Rectal smooth muscle tissue (tissue), 1 donor: ENCODE data around the gene MTO1.
"Not testable (repeated sequence)": the region's sequence is repeated elsewhere in the genome, so short reads cannot be mapped to it uniquely, and the experiment has no call there.

Experiments used
- H3K27ac ChIP-seq: one replicate; pipeline ENCODE4 v1.7.0; 2013; ENCODE audit warnings: low read depth, low read length, inconsistent platforms
- H3K27me3 ChIP-seq: one replicate; pipeline ENCODE4 v1.7.0; 2013; ENCODE audit warnings: low read length; ENCODE audit not compliant: control insufficient read depth, insufficient read depth
- H3K36me3 ChIP-seq: one replicate; pipeline ENCODE4 v1.7.0; 2013; ENCODE audit warnings: low read length; ENCODE audit not compliant: control insufficient read depth, insufficient read depth
- H3K4me1 ChIP-seq: one replicate; pipeline ENCODE4 v1.7.0; 2013; ENCODE audit warnings: low read length; ENCODE audit not compliant: control insufficient read depth, insufficient read depth
- H3K4me3 ChIP-seq: one replicate; pipeline ENCODE4 v1.7.0; 2013; ENCODE audit warnings: low read length
- H3K9ac ChIP-seq: one replicate; pipeline ENCODE4 v1.7.0; 2013; ENCODE audit warnings: low read length

Gene MTO1

GRCh38 chr6:73471686-73472290 lies 10.3 kb downstream of the MTO1 start:
- H3K27ac ChIP-seq: no peak overlapping the region
- no peak overlapping the region for H3K4me3 ChIP-seq
- H3K9ac ChIP-seq: no peak overlapping the region
- H3K36me3 ChIP-seq: peaks cover 12% of the 10 kb centered on the region
- H3K27me3 ChIP-seq: no peaks in the 10 kb centered on the region
- no peaks in the 10 kb centered on the region for H3K4me1 ChIP-seq

- Histone ChIP-seq H3K4me3 (no peak overlapping the region), H3K27me3 (no peaks in the 10 kb centered on the region), H3K27ac (no peak overlapping the region), H3K9ac (no peak overlapping the region), H3K4me1 (no peaks in the 10 kb centered on the region), H3K36me3 (peaks cover 15% of the 10 kb centered on the region)
Observed at GRCh38 chr6:73476723-73477122, 15.2 kb downstream of the MTO1 start.

GRCh38 chr6:73477407-73477806 lies 15.9 kb downstream of the MTO1 start:
- H3K27me3 ChIP-seq: no peaks in the 10 kb centered on the region
- H3K4me1 ChIP-seq: no peaks in the 10 kb centered on the region
- peaks cover 22% of the 10 kb centered on the region for H3K36me3 ChIP-seq
- no peak overlapping the region for H3K27ac ChIP-seq
- H3K4me3 ChIP-seq: no peak overlapping the region
- H3K9ac ChIP-seq: no peak overlapping the region

GRCh38 chr6:73481969-73482368 lies 20.4 kb downstream of the MTO1 start:
- peaks cover 23% of the 10 kb centered on the region for H3K36me3 ChIP-seq
- H3K4me3 ChIP-seq: no peak overlapping the region
- H3K4me1 ChIP-seq: no peaks in the 10 kb centered on the region
- H3K9ac ChIP-seq: no peak overlapping the region
- no peak overlapping the region for H3K27ac ChIP-seq
- no peaks in the 10 kb centered on the region for H3K27me3 ChIP-seq

- Histone ChIP-seq H3K27me3 (no peaks in the 10 kb centered on the region), H3K4me3 (no peak overlapping the region), H3K9ac (no peak overlapping the region), H3K27ac (no peak overlapping the region), H3K4me1 (no peaks in the 10 kb centered on the region), H3K36me3 (peaks cover 28% of the 10 kb centered on the region)
Observed at GRCh38 chr6:73484438-73484837, 22.9 kb downstream of the MTO1 start.

GRCh38 chr6:73487473-73487872 lies 25.9 kb downstream of the MTO1 start:
- peaks cover 12% of the 10 kb centered on the region for H3K36me3 ChIP-seq
- no peak overlapping the region for H3K9ac ChIP-seq
- no peaks in the 10 kb centered on the region for H3K4me1 ChIP-seq
- no peaks in the 10 kb centered on the region for H3K27me3 ChIP-seq
- H3K4me3 ChIP-seq: no peak overlapping the region
- no peak overlapping the region for H3K27ac ChIP-seq

- peaks cover 5% of the 10 kb centered on the region for H3K36me3 ChIP-seq
- H3K4me1 ChIP-seq: no peaks in the 10 kb centered on the region
- H3K9ac ChIP-seq: no peak overlapping the region
- H3K4me3 ChIP-seq: no peak overlapping the region
- H3K27me3 ChIP-seq: no peaks in the 10 kb centered on the region
- no peak overlapping the region for H3K27ac ChIP-seq
Observed at GRCh38 chr6:73491377-73491776, 29.8 kb downstream of the MTO1 start.

- Histone ChIP-seq H3K9ac (no peak overlapping the region), H3K27me3 (no peaks in the 10 kb centered on the region), H3K27ac (no peak overlapping the region), H3K36me3 (peaks cover 21% of the 10 kb centered on the region), H3K4me3 (no peak overlapping the region), H3K4me1 (no peaks in the 10 kb centered on the region)
Observed at GRCh38 chr6:73497915-73498314, 36.4 kb downstream of the MTO1 start.

- Histone ChIP-seq H3K9ac (no peak overlapping the region), H3K27ac (no peak overlapping the region), H3K4me3 (no peak overlapping the region), H3K36me3 (peaks cover 13% of the 10 kb centered on the region), H3K4me1 (no peaks in the 10 kb centered on the region), H3K27me3 (no peaks in the 10 kb centered on the region)
Observed at GRCh38 chr6:73503027-73503772, 41.7 kb downstream of the MTO1 start.

GRCh38 chr6:73504160-73504559 lies 42.6 kb downstream of the MTO1 start:
- Histone ChIP-seq H3K4me3 (no peak overlapping the region), H3K27me3 (no peaks in the 10 kb centered on the region), H3K27ac (no peak overlapping the region), H3K9ac (no peak overlapping the region), H3K4me1 (no peaks in the 10 kb centered on the region), H3K36me3 (peaks cover 12% of the 10 kb centered on the region)

GRCh38 chr6:73505142-73505541 lies 43.6 kb downstream of the MTO1 start:
- Histone ChIP-seq H3K36me3 (peaks cover 2% of the 10 kb centered on the region), H3K27me3 (no peaks in the 10 kb centered on the region), H3K27ac (no peak overlapping the region), H3K9ac (no peak overlapping the region), H3K4me1 (no peaks in the 10 kb centered on the region), H3K4me3 (no peak overlapping the region)

- H3K4me1 ChIP-seq, H3K27ac ChIP-seq, H3K4me3 ChIP-seq, H3K27me3 ChIP-seq, H3K36me3 ChIP-seq, H3K9ac ChIP-seq: not testable (repeated sequence)
Observed at GRCh38 chr6:73505705-73506104, 44.2 kb downstream of the MTO1 start.

- H3K27ac ChIP-seq: no peak overlapping the region
- peaks cover 2% of the 10 kb centered on the region for H3K36me3 ChIP-seq
- H3K27me3 ChIP-seq: no peaks in the 10 kb centered on the region
- H3K4me3 ChIP-seq: no peak overlapping the region
- H3K4me1 ChIP-seq: no peaks in the 10 kb centered on the region
- no peak overlapping the region for H3K9ac ChIP-seq
Observed at GRCh38 chr6:73506246-73506645, 44.7 kb downstream of the MTO1 start.
